Loucy (cell line): ENCODE data around the gene DNASE1L3.
A peak's percentile ranks its signal among the peaks of the same experiment; 100 is the strongest.

ENCODE experiments used
- H2AFZ ChIP-seq: fragments of 200-600 bp; sonication (generic); 2 replicates; pipeline ENCODE4 v1.6.0; 2016; ENCODE audit warnings: antibody characterized with exemption, mild to moderate bottlenecking, low read length, moderate library complexity
- H3F3A ChIP-seq: fragments of 200-600 bp; 2 replicates; pipeline ENCODE4 v1.6.0; 2016; ENCODE audit warnings: antibody characterized with exemption, low read depth, mild to moderate bottlenecking
- H3K27me3 ChIP-seq: fragments of 200-600 bp; sonication (generic); 2 replicates; pipeline ENCODE4 v1.6.1; 2014; ENCODE audit warnings: low read length, mild to moderate bottlenecking; ENCODE audit not compliant: insufficient read depth, poor library complexity, severe bottlenecking
- H3K36me3 ChIP-seq: fragments of 200-600 bp; sonication (generic); 2 replicates; pipeline ENCODE4 v1.6.1; 2016; ENCODE audit warnings: low read length; ENCODE audit not compliant: insufficient read depth
- H3K4me1 ChIP-seq: fragments of 200-600 bp; sonication (generic); 2 replicates; pipeline ENCODE4 v1.5.1; 2014; ENCODE audit warnings: low read length, mild to moderate bottlenecking; ENCODE audit not compliant: insufficient read depth, poor library complexity, severe bottlenecking
- H3K4me2 ChIP-seq: fragments of 200-600 bp; sonication (generic); 2 replicates; pipeline ENCODE4 v1.6.0; 2014; ENCODE audit warnings: antibody characterized with exemption, low read length, low read depth, mild to moderate bottlenecking; ENCODE audit not compliant: poor library complexity, severe bottlenecking
- H3K4me3 ChIP-seq: fragments of 200-600 bp; sonication (generic); 2 replicates; pipeline ENCODE4 v1.5.1; 2014; ENCODE audit warnings: low read length, mild to moderate bottlenecking, mixed read lengths; ENCODE audit not compliant: poor library complexity, severe bottlenecking
- H3K79me2 ChIP-seq: fragments of 200-600 bp; sonication (generic); 2 replicates; pipeline ENCODE4 v1.6.1; 2014; ENCODE audit warnings: low read length; ENCODE audit not compliant: insufficient read depth
- H3K9ac ChIP-seq: fragments of 200-600 bp; sonication (generic); 2 replicates; pipeline ENCODE4 v1.6.0; 2014; ENCODE audit warnings: mild to moderate bottlenecking, low read depth, low read length, moderate library complexity; ENCODE audit not compliant: poor library complexity, severe bottlenecking
- H3K9me2 ChIP-seq: fragments of 200-600 bp; sonication (generic); replicated peaks from 2 replicates; pipeline ENCODE4 v1.6.1; 2016; ENCODE audit warnings: low read depth, low read length, mixed read lengths
- H3K9me3 ChIP-seq: fragments of 200-600 bp; sonication (generic); 2 replicates; pipeline ENCODE4 v1.6.1; 2014; ENCODE audit warnings: mild to moderate bottlenecking, antibody characterized with exemption, low read length, low read depth; ENCODE audit not compliant: insufficient read depth
- H4K20me1 ChIP-seq: fragments of 200-600 bp; sonication (generic); 2 replicates; pipeline ENCODE4 v1.6.0; 2014; ENCODE audit warnings: antibody characterized with exemption, low read length, mild to moderate bottlenecking; ENCODE audit not compliant: insufficient read depth, poor library complexity, severe bottlenecking
- CTCF ChIP-seq: fragments of 200-600 bp; sonication (generic); conservative IDR thresholded peaks from 2 replicates; pipeline ENCODE4 v1.5.1; 2014; ENCODE audit warnings: mild to moderate bottlenecking, antibody characterized with exemption, low read length
- EZH2phosphoT487 ChIP-seq: fragments of 200-600 bp; IDR thresholded peaks from 2 replicates; pipeline ENCODE4 v1.6.1; 2018; ENCODE audit warnings: antibody characterized with exemption, mild to moderate bottlenecking, moderate library complexity, borderline replicate concordance

Gene DNASE1L3

GRCh38 chr3:58217209-58217811 is 6.5 kb upstream of the DNASE1L3 start:
- Histone ChIP-seq H3K4me3 (no peak overlapping the region), H3K79me2 (no peaks in the 10 kb centered on the region), H3K27me3 (no peaks in the 10 kb centered on the region), H3K36me3 (no peaks in the 10 kb centered on the region), H3K9ac (no peak overlapping the region), H3K4me2 (no peak overlapping the region), H3F3A (no peaks in the 10 kb centered on the region), H4K20me1 (no peaks in the 10 kb centered on the region), H2AFZ (no peak overlapping the region), H3K4me1 (peaks cover 5% of the 10 kb centered on the region), H3K9me3 (no peaks in the 10 kb centered on the region), H3K9me2 (no peaks in the 10 kb centered on the region)
- TF ChIP-seq EZH2phosphoT487 (no peak), CTCF (peak; percentile 95)

- Histone ChIP-seq H3K4me1 (peaks cover 5% of the 10 kb centered on the region), H3K4me3 (no peak overlapping the region), H3F3A (no peaks in the 10 kb centered on the region), H3K27me3 (no peaks in the 10 kb centered on the region), H3K4me2 (no peak overlapping the region), H3K9ac (no peak overlapping the region), H2AFZ (no peak overlapping the region), H4K20me1 (no peaks in the 10 kb centered on the region), H3K9me3 (no peaks in the 10 kb centered on the region), H3K79me2 (no peaks in the 10 kb centered on the region), H3K36me3 (no peaks in the 10 kb centered on the region), H3K9me2 (no peaks in the 10 kb centered on the region)
- TF ChIP-seq CTCF = no peak
These were observed 5.9 kb upstream of the DNASE1L3 start for GRCh38 chr3:58216496-58217195.

GRCh38 chr3:58215317-58216025 is 4.7 kb upstream of the DNASE1L3 start:
- H3K27me3 ChIP-seq = no peaks in the 10 kb centered on the region
- no peak overlapping the region for H3K4me2 ChIP-seq
- H3K36me3 ChIP-seq = no peaks in the 10 kb centered on the region
- no peaks in the 10 kb centered on the region for H3K79me2 ChIP-seq
- no peak overlapping the region for H3K4me3 ChIP-seq
- TF ChIP-seq CTCF (no peak), EZH2phosphoT487 (no peak)
- 0 out of 2 replicates have a peak overlapping the region, but pooled peaks have one; percentile 68 for H2AFZ ChIP-seq
- no peaks in the 10 kb centered on the region for H3F3A ChIP-seq
- H3K9ac ChIP-seq = no peak overlapping the region
- H3K9me3 ChIP-seq = no peaks in the 10 kb centered on the region
- H4K20me1 ChIP-seq = no peaks in the 10 kb centered on the region
- no peaks in the 10 kb centered on the region for H3K9me2 ChIP-seq
- H3K4me1 ChIP-seq = peaks cover 5% of the 10 kb centered on the region
